ENCODE data around the gene IL26.

DNA sequence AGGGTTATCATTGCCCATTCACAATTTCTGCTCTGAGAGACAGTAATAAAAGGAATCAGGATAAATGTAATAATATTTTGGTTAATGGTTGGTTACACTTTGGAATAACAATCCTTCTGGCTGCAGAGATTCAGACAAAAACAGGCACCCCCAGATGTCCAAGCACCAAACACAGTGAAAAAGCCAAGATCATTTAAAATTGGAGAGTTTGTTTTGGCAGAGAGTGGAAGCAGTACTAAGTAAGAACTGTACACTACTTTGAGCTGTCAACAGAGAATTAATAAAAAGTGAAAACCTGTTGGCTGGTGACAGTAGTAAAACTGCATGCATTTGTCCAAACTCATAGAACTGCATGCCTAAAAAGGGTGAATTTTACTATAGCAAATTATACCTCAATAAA lies 43.4 kb upstream of the IL26 start:
- TF ChIP-seq, protein P1, sequence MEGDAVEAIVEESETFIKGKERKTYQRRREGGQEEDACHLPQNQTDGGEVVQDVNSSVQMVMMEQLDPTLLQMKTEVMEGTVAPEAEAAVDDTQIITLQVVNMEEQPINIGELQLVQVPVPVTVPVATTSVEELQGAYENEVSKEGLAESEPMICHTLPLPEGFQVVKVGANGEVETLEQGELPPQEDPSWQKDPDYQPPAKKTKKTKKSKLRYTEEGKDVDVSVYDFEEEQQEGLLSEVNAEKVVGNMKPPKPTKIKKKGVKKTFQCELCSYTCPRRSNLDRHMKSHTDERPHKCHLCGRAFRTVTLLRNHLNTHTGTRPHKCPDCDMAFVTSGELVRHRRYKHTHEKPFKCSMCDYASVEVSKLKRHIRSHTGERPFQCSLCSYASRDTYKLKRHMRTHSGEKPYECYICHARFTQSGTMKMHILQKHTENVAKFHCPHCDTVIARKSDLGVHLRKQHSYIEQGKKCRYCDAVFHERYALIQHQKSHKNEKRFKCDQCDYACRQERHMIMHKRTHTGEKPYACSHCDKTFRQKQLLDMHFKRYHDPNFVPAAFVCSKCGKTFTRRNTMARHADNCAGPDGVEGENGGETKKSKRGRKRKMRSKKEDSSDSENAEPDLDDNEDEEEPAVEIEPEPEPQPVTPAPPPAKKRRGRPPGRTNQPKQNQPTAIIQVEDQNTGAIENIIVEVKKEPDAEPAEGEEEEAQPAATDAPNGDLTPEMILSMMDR (IDR thresholded peaks at IDR 0.05), result no peak
- TF ChIP-seq POLR2A (IDR thresholded peaks at IDR 0.05) (no peak), POLR2AphosphoS5 (IDR thresholded peaks at IDR 0.05) (no peak)

All from gastroesophageal sphincter (tissue), 3 donors.